HG03457 (cell line): ENCODE results near the gene IL18.
A peak's percentile ranks its signal among the peaks of the same experiment; 100 is the strongest.
"Not testable (repeated sequence)": the region's sequence is repeated elsewhere in the genome, so short reads cannot be mapped to it uniquely, and the experiment has no call there.

Experiments
- ATAC-seq: cut with Tn5 transposase; IDR thresholded peaks from one replicate; pipeline ENCODE4 v1.9.1; 2021; ENCODE audit warnings: moderate number of reproducible peaks; ENCODE audit not compliant: unreplicated experiment

Gene IL18

GRCh38 chr11:112163875-112164685 is at the start of gene IL18:
Gene IL18 (minus strand): TSS chr11:112164094. CDS start chr11:112155053, 9,041 bp downstream.
- ATAC-seq: no peak

DNA sequence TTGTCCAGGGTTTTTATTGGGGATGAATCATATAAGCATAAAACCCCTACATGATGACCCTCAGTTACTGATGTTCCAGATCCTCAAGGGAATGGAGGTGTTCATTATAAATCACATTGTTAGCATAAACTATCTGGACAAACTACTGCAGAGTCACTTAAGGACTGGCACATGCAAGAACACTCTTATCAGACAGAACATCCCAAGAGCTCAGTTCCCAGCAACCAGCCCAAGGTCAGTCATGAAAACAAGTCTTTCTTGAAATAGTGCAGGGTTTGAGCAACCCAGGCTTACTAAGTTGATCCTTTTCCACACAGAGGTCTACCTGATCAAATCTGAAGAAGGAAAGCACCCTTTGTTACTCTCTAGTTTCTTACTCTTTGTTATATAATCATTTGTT is 48.8 kb upstream of the IL18 start:
- ATAC-seq: no peak

DNA sequence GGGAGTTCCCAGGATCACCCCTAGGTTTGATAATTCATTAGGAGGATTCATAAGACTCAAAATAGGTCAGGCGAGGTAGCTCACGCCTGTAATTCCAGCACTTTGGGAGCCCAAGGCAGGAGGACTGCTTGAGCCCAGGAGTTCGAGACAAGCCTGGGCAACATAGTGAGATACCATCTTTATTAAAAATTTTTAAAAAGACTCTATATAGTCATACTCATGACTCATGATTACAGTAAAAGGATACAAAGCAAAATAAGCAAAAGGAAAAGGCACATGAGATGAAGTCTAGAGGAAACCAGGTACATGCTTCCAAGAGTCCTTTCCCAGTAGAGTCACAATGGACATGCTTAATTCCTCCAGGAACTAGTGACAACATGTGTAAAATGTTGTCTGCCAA is 48.4 kb upstream of the IL18 start:
- ATAC-seq: no peak

DNA sequence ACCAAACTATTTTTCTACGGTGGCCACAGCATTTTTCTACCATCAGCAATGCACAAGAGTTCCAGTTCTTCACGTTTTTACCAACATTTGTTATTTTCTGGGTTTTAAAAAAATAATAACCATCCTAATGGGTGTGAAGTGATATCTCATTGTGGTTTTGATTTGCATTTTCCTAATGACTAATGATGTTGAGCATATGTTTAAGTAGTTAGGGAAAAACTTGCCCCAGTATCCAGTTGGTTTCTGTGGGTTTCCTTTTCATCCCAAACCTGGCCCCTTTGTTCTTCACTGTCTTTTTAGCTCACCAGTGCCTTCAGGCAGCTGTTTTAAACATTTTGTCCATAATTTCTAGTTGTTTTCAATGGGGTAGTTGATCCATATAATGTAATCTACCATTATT is 47.6 kb upstream of the IL18 start:
- no peak for ATAC-seq

- ATAC-seq: no peak
Observed at GRCh38 chr11:112210890-112211289, 47.0 kb upstream of the IL18 start.

- ATAC-seq: no peak
Observed at GRCh38 chr11:112206071-112206470, 42.2 kb upstream of the IL18 start.

DNA sequence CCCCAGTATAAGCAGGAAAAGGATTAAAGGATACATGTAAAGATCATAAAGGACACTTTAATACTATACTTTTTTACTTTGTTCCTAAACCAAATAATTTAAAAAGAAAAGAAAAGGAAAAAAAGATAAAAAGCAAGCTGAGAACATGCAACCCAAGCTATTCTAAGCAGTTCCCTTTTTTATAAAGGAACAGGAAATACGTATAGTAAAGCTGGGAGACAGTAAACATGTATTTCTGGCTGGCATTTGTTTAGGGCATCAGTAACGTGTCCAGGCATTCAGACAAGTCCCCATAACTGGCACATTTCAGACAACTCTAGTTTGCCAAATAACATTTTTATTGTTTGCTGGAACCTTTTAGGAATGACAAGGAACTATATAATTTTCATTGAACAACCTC is 36.4 kb upstream of the IL18 start:
- ATAC-seq: no peak

- ATAC-seq: not testable (repeated sequence)
Observed at GRCh38 chr11:112199101-112199500, 35.2 kb upstream of the IL18 start.

DNA sequence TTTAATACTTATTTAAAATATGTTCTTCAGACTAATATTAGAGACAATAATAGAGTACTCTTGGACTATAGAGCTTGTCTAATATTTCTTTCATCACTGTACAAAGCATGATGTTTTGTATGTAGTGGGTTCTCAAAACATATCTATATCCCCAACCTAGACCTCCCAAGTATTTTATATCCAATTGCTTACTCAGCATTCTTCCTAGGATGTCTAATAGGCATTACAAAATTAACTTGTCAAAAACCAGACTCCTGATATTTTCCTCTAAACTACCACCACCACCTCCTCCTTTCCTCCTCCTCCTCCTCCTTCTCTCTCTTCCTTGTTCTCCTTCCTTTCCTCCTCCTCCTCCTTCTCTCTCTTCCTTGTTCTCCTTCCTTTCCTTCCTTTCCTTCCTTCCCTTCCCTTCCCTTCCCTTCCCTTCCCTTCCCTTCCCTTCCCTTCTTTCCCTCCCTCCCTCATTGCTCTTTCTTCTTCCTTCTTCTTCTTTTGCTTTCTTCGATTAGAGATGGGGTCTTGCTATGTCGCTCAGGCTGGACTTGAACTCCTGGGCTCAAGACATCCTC is 32.7 kb upstream of the IL18 start:
- ATAC-seq: no peak

DNA sequence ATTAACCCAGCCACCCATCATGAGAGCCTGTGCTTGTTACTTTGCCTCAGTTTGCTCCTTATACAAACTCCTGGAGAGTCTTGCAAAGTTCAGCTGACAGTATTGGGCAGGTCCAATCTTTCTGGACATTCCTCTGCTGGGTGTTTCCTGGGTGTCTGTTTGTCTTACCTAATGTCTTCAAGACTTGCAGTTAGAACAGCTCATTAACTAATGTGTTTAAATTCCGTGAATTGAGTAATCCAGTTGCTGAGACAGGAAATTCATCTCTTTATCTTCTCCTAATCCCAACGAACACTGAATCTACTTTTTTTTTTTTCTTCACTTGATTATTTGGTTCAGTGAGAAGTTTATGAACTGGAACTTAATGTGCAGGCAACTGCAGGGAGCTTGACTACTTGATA is 32.1 kb upstream of the IL18 start:
- no peak for ATAC-seq

DNA sequence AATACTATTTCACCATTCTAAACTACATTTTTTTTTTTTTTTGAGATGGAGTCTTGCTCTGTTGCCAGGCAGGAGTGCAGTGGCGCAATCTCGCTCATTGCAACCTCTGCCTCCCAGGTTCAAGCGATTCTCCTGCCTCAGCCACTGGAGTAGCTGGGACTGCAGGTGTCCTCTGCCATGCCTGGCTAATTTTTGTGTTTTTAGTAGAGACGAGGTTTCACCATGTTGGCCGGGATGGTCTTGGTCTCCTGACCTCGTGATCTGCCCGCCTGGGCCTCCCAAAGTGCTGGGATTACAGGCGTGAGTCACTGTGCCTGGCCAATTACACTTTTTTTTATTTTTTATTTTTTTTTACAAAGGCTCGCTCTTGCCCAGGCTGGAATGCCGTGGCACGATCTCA is 31.2 kb upstream of the IL18 start:
- not testable (repeated sequence) for ATAC-seq

GRCh38 chr11:112186304-112186703 is 22.4 kb upstream of the IL18 start:
- no peak for ATAC-seq

DNA sequence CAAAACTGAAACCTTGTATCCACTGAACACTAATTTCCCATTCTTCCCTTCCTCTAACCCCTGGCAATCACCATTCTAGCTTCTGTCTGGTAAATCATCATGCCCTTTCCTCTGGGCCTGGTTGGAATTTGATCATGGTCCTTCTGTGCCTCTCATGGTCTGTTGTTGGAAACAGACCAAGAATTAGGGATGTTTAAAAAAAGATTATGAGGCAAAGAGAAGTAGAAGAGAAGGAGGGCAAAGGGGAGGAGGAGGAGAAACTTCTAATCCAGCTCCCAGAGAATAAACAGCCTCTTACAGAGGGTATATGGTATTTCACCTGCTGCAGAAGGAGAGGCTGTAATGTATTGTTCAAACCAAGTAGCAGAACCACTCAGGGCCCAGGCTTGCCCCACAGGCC is 22.0 kb upstream of the IL18 start:
- no peak for ATAC-seq

- ATAC-seq: no peak
Observed at GRCh38 chr11:112182867-112183266, 19.0 kb upstream of the IL18 start.

DNA sequence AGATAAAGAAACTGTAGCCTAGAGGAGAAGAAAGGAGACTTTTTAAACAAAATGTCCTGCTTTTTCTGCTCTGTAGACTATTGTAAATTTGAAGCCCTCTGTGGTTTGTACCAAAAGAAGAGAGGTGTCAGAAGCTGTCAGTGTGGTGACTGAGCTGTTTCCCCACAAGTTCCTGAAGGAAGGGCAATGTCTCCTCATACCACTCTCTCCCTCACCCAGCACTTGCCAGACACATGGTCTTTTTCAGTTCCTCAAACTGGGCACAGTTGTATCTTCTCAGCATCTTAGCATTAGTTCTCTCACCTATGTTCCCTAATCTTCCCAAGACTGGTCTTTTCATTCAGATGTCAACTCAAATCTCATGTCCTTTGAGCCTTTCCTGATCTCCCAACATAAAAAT is 15.7 kb upstream of the IL18 start:
- peak; percentile 65 for ATAC-seq

- no peak for ATAC-seq
Observed at GRCh38 chr11:112178936-112179335, 15.0 kb upstream of the IL18 start.

- no peak for ATAC-seq
Observed at GRCh38 chr11:112178428-112178827, 14.5 kb upstream of the IL18 start.

DNA sequence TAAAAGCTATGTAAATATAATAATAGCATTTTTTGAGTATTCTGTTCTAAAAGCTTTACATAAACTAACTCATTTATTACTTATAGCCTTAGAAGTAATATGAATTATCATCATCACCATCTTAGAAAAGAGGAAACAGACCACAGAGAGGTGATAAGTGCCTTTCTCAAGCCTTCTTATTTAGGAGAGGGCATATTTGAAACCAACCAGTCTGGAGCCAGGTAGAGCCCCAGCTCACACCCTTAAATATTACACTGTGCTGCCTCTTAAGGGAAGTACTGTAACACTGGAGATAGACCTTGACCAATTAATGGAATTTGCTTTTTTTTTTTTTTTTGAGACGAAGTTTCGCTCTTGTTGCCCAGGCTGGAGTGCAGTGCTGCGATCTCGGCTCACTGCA is 13.7 kb upstream of the IL18 start:
- ATAC-seq: no peak

DNA sequence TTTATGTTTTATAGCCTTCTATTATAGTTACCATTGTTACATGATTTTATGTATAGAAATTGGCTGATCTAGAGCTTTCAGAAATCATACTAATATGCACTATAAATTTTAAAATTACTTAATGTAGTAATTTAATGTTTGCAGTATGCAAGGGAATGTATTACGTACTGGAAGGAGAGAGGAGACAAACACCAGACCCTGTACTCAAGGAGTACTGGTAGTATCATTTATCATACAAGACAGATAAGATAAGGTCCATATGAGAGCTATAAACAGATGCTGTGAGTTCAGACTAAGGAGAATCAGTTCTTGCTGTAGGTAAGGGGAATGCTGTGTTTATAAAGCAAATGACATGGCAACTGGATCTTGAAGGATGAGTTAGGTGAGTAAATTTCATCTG is 12.2 kb upstream of the IL18 start:
- ATAC-seq: no peak

DNA sequence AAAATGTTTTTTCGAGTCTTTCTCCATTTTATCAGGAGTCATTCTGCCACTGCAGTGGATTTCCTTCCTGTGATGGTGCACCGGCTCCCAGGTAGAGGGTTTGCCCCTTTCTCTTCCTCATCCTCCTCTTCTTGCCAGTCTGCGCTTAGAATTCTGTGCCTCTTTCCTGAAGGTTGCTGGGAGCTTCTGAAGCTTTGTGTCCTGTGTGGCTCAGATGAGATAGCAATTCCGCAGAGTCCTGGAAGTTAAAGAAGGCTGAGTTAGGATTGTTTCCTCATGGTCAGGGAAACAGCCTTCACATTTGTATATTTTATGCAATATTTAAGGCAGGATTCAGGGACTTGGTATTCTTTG is 11.7 kb upstream of the IL18 start:
- ATAC-seq: no peak

DNA sequence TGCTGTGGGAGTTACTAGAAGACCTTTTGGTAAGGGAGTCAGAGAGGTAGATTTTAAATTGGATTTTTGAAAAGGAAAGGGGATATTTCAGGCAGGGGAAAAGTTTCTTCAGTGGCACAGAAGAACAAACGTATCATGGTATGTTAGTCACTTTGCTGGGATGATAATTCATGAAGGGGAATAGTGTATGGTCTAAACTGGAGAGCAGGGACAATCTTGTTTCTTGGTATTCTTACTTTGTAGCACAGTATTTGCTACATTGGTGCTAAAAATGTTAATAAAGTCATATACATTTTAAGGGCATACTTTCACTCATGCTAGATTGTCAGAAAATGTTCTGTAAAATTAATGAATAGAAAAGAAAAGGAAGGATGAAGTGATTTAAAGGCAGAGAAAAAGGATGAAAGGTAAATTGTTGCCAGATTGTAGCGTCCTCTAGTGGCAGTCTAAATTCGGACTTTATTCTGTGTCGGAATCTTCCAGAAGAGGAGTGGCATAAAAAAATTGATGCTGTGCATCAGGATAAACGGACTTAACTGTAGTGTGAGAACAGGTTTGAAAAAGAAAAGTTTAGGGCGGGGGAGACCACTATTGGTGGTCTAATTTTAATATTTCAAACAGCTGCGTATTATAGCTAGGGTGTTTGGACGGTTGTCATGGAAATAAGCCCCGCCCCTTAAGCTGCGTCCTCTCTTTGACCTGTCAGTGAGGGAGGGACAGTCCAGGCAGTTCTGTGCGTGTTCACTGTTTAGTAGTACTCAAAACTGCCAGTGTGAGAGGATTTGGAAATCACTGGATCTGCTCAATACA is 11.1 kb upstream of the IL18 start, which contains the start of gene BCO2:
Gene BCO2, plus strand, starts transcription at position 724 of the 810 bp plus-strand sequence. CDS start 90 bp downstream, outside the sequence.
- ATAC-seq: no peak

- no peak for ATAC-seq
Observed at GRCh38 chr11:112173152-112173551, 9.3 kb upstream of the IL18 start.
